HCT116 (cell line): Measurements from ENCODE around the gene ZBTB12. TPM values are rescaled to one million over a fixed set of nuclear protein-coding genes. Genes with fewer than 3 reads are reported as not detected.

Experiments used
- ATAC-seq: fragments of 200-7000 bp; cut with Tn5 transposase; 2 replicates; pipeline ENCODE4 v1.9.1; 2020; ENCODE audit warnings: mild to moderate bottlenecking, moderate library complexity
- BruUV-seq: library from RNA; stranded (reverse); fragments of 400-500 nt; replicated peaks from 2 replicates; lab custom pipeline; 2021; lab: Mats Ljungman, UMichigan
- CTCF ChIA-PET: fragments of 300-600 bp; sonication (Branson Sonifier 250); formaldehyde crosslinking; loops from one replicate; lab custom pipeline; 2021; ENCODE audit warnings: antibody characterized with exemption; lab: Charles Lee
- POLR2A ChIA-PET: fragments of 300-600, 350-600 bp; sonication (Branson Sonifier 250); formaldehyde crosslinking; loops from one replicate; lab custom pipeline; 2021; ENCODE audit warnings: antibody characterized with exemption; lab: Charles Lee
- RAD21 ChIA-PET, 2 experiments: fragments of 300-600 bp; sonication (Branson Sonifier 250); formaldehyde crosslinking; loops; one replicate each; lab custom pipeline; 2023; ENCODE audit warnings: low total read pairs in 2 of 2; ENCODE audit not compliant: uncharacterized antibody in 2 of 2, unreplicated experiment in 2 of 2, low non-redundant PET in 1 of 2; lab: Charles Lee
- DNase-seq: peaks from one replicate; pipeline ENCODE4 v3.0.0-alpha.2; 2010; ENCODE audit warnings: low read depth, low spot score
- H2AFZ ChIP-seq: fragments of 200-600 bp; shearing (Covaris generic), sonication (generic); 2 replicates; pipeline ENCODE4 v1.6.1; 2017; ENCODE audit warnings: low read depth, mixed run types, mixed read lengths, antibody characterized with exemption, low read length; ENCODE audit not compliant: poor library complexity, severe bottlenecking
- H3K27ac ChIP-seq: 2 replicates; pipeline ENCODE4 v1.5.1; 2012; ENCODE audit warnings: low read depth, low read length
- H3K27me3 ChIP-seq: fragments of 200-600 bp; sonication (generic); 2 replicates; pipeline ENCODE4 v1.6.1; 2016; ENCODE audit warnings: mixed run types, low read length, mixed read lengths; ENCODE audit not compliant: insufficient read depth
- H3K36me3 ChIP-seq, 2 experiments: fragments of 200-500 bp in 1 of 2; fragments of 200-600 bp in 1 of 2; sonication (Bioruptor generic) in 1 of 2; sonication (generic) in 1 of 2; 2 replicates each; pipeline versions ENCODE4 v1.5.1 to v1.6.1; 2014 to 2016; ENCODE audit warnings: low read length in 2 of 2, inconsistent platforms in 1 of 2, mixed read lengths in 1 of 2, mixed run types in 1 of 2; ENCODE audit not compliant: insufficient read depth in 2 of 2, control insufficient read depth in 1 of 2
- H3K4me1 ChIP-seq, 2 experiments: fragments of 200-600 bp in 1 of 2; sonication (generic) in 1 of 2; 2 replicates each; pipeline versions ENCODE4 v1.5.1 to v1.6.1; 2012 to 2017; ENCODE audit warnings: low read length in 2 of 2, inconsistent platforms in 1 of 2, mild to moderate bottlenecking in 1 of 2, mixed read lengths in 1 of 2, mixed run types in 1 of 2, moderate library complexity in 1 of 2; ENCODE audit not compliant: insufficient read depth in 2 of 2, control insufficient read depth in 1 of 2
- H3K4me2 ChIP-seq: fragments of 200-600 bp; sonication (generic); 2 replicates; pipeline ENCODE4 v1.6.1; 2017; ENCODE audit warnings: mixed run types, low read length, mixed read lengths
- H3K4me3 ChIP-seq, 2 experiments: fragments of 200-600 bp in 1 of 2; sonication (generic) in 1 of 2; replicated peaks in 1 of 2; 2 replicates each; pipeline ENCODE4 v1.5.1; 2011 to 2016; ENCODE audit warnings: low read length in 2 of 2, control low read depth in 1 of 2, low read depth in 1 of 2, mild to moderate bottlenecking in 1 of 2, mixed read lengths in 1 of 2, mixed run types in 1 of 2
- H3K79me2 ChIP-seq: fragments of 200-600 bp; sonication (generic); 2 replicates; pipeline ENCODE4 v1.6.1; 2017; ENCODE audit warnings: mild to moderate bottlenecking, mixed run types, low read length, moderate library complexity, mixed read lengths; ENCODE audit not compliant: insufficient read depth
- H3K9ac ChIP-seq: fragments of 200-600 bp; sonication (generic); 2 replicates; pipeline ENCODE4 v1.6.1; 2016; ENCODE audit warnings: low read length, mixed read lengths
- H3K9me2 ChIP-seq: fragments of 200-600 bp; sonication (generic), shearing (Covaris generic); 2 replicates; pipeline ENCODE4 v1.6.1; 2017; ENCODE audit warnings: mixed run types, mild to moderate bottlenecking, moderate library complexity; ENCODE audit not compliant: insufficient read depth
- H3K9me3 ChIP-seq, 2 experiments: fragments of 200-500 bp in 1 of 2; fragments of 200-600 bp in 1 of 2; sonication (Bioruptor generic) in 1 of 2; sonication (generic) in 1 of 2; 2 replicates each; pipeline ENCODE4 v1.6.1; 2014 to 2017; ENCODE audit warnings: low read length in 2 of 2, mixed read lengths in 2 of 2, inconsistent platforms in 1 of 2, low read depth in 1 of 2, mild to moderate bottlenecking in 1 of 2, mixed run types in 1 of 2, moderate library complexity in 1 of 2; ENCODE audit not compliant: control insufficient read depth in 1 of 2, insufficient read depth in 1 of 2
- H4K20me1 ChIP-seq: fragments of 200-600 bp; sonication (generic), shearing (Covaris generic); 2 replicates; pipeline ENCODE4 v1.6.1; 2017; ENCODE audit warnings: mixed run types, mild to moderate bottlenecking, moderate library complexity; ENCODE audit not compliant: insufficient read depth
- CEBPB ChIP-seq: IDR thresholded peaks from 2 replicates; pipeline ENCODE4 v1.6.1; 2012; ENCODE audit warnings: low read depth
- EZH2 ChIP-seq: fragments of 200-600 bp; sonication (generic); IDR thresholded peaks from 2 replicates; pipeline ENCODE4 v1.6.1; 2017; ENCODE audit warnings: antibody characterized with exemption, mixed run types
- EZH2phosphoT487 ChIP-seq: fragments of 200-600 bp; IDR thresholded peaks from 2 replicates; pipeline ENCODE4 v1.6.1; 2018; ENCODE audit warnings: antibody characterized with exemption, borderline replicate concordance
- MAX ChIP-seq: IDR thresholded peaks from 2 replicates; pipeline ENCODE4 v1.6.1; 2012
- POLR2AphosphoS5 ChIP-seq: IDR thresholded peaks from 2 replicates; pipeline ENCODE4 v1.6.1; 2011; ENCODE audit warnings: mild to moderate bottlenecking, low read depth, low read length, moderate library complexity
- RAD21 ChIP-seq: IDR thresholded peaks from 2 replicates; pipeline ENCODE4 v1.6.1; 2012; ENCODE audit warnings: low read depth, mild to moderate bottlenecking
- SIN3A ChIP-seq: IDR thresholded peaks from 2 replicates; pipeline ENCODE4 v1.6.1; 2012; ENCODE audit warnings: low read depth
- SP1 ChIP-seq: IDR thresholded peaks from 2 replicates; pipeline ENCODE4 v1.6.1; 2012; ENCODE audit warnings: low read depth
- SRF ChIP-seq: IDR thresholded peaks from 2 replicates; pipeline ENCODE4 v1.6.1; 2012; ENCODE audit warnings: low read depth
- ZNF274 ChIP-seq: fragments of 200-500 bp; sonication (Bioruptor generic); IDR thresholded peaks from 2 replicates; pipeline ENCODE4 v1.6.1; 2014; ENCODE audit warnings: mild to moderate bottlenecking, low read depth, low read length, inconsistent platforms
- intact Hi-C: fragments of 100-400 bp; cut with micrococcal nuclease; formaldehyde crosslinking; loops from 2 replicates; pipeline ENCODE4 v1.10.0; 2022
- total RNA-seq: library from RNA; stranded (reverse); gene quantifications from one replicate; pipeline ENCODE4 v1.2.1, GENCODE V29; 2021; ENCODE audit not compliant: unreplicated experiment
- TF ChIP-seq, protein P1 (sequence below), 3 experiments: fragments of 200-600 bp in 1 of 3; sonication (generic) in 1 of 3; IDR thresholded peaks in 2 of 3; conservative IDR thresholded peaks in 1 of 3; 2 replicates each; pipeline ENCODE4 v1.5.1; 2012 to 2017; ENCODE audit warnings: low read depth in 2 of 3, low read length in 2 of 3, antibody characterized with exemption in 1 of 3, borderline replicate concordance in 1 of 3, control low read depth in 1 of 3, mild to moderate bottlenecking in 1 of 3, mixed read lengths in 1 of 3, mixed run types in 1 of 3, moderate library complexity in 1 of 3; ENCODE audit not compliant: insufficient read depth in 1 of 3
- TF ChIP-seq, protein P2 (sequence below): IDR thresholded peaks from 2 replicates; pipeline ENCODE4 v1.6.1; 2012

Gene ZBTB12
- total RNA-seq, 1 experiment from 2014 or later: 10.3 TPM

GRCh38 chr6:31876357-31876756 is 25.5 kb downstream of the ZBTB12 start:
- no peak for ATAC-seq
- H3K4me2 ChIP-seq: no peak overlapping the region
- peaks cover 7 to 18% of the 10 kb centered on the region in 2 experiments for H3K36me3 ChIP-seq
- TF ChIP-seq EZH2 (no peak), SRF (no peak), SIN3A (no peak)
- TF ChIP-seq, all 23 proteins: peak for 0
- DNase-seq: no peak
- no peak overlapping the region for H3K4me3 ChIP-seq
- no TSS peak for BruUV-seq
- CTCF ChIA-PET: no interaction called here
- intact Hi-C loops: no loop called here
- H3K4me1 ChIP-seq: peaks cover under 1% of the 10 kb centered on the region in 2 experiments; a peak in 3 of 4 replicates
- POLR2A ChIA-PET: interaction anchor here (1.9 kb wide), 1 partner anchor 14 kb away, joined by 4 read pairs; the partner anchor contains the start of gene NEU1
- no peaks in the 10 kb centered on the region for H3K27me3 ChIP-seq
- no peak overlapping the region for H2AFZ ChIP-seq
- no peak overlapping the region for H3K9ac ChIP-seq
- no peaks in the 10 kb centered on the region for H3K9me2 ChIP-seq
- no peaks in the 10 kb centered on the region for H3K79me2 ChIP-seq
- RAD21 ChIA-PET: no interaction called here
- no peaks in the 10 kb centered on the region for H3K9me3 ChIP-seq
- H4K20me1 ChIP-seq: no peaks in the 10 kb centered on the region
- H3K27ac ChIP-seq: no peak overlapping the region

GRCh38 chr6:31875877-31876276 is 26.0 kb downstream of the ZBTB12 start:
- Histone ChIP-seq H3K4me2 (no peak overlapping the region), H3K27me3 (no peaks in the 10 kb centered on the region), H3K4me3 (no peak overlapping the region), H3K27ac (no peak overlapping the region), H4K20me1 (no peaks in the 10 kb centered on the region), H3K9ac (no peak overlapping the region), H2AFZ (no peak overlapping the region), H3K9me3 (no peaks in the 10 kb centered on the region), H3K4me1 (peaks cover 5 to 6% of the 10 kb centered on the region in 2 experiments; a peak in 3 of 4 replicates), H3K36me3 (peaks cover 2 to 13% of the 10 kb centered on the region in 2 experiments; a peak in 3 of 4 replicates), H3K79me2 (no peaks in the 10 kb centered on the region), H3K9me2 (no peaks in the 10 kb centered on the region)
- no TSS peak for BruUV-seq
- intact Hi-C loops: no loop called here
- RAD21 ChIA-PET: no interaction called here
- TF ChIP-seq MAX (no peak), POLR2AphosphoS5 (no peak), ZNF274 (no peak), RAD21 (no peak), CEBPB (no peak), SRF (no peak), EZH2phosphoT487 (no peak), SIN3A (no peak), SP1 (no peak)
- TF ChIP-seq, protein P1, sequence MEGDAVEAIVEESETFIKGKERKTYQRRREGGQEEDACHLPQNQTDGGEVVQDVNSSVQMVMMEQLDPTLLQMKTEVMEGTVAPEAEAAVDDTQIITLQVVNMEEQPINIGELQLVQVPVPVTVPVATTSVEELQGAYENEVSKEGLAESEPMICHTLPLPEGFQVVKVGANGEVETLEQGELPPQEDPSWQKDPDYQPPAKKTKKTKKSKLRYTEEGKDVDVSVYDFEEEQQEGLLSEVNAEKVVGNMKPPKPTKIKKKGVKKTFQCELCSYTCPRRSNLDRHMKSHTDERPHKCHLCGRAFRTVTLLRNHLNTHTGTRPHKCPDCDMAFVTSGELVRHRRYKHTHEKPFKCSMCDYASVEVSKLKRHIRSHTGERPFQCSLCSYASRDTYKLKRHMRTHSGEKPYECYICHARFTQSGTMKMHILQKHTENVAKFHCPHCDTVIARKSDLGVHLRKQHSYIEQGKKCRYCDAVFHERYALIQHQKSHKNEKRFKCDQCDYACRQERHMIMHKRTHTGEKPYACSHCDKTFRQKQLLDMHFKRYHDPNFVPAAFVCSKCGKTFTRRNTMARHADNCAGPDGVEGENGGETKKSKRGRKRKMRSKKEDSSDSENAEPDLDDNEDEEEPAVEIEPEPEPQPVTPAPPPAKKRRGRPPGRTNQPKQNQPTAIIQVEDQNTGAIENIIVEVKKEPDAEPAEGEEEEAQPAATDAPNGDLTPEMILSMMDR (IDR thresholded peaks at IDR 0.05 in 2 of 3, conservative IDR thresholded peaks at IDR 0.05 in 1 of 3; ENCODE audit: borderline replicate concordance in 1 of 3, insufficient read depth in 1 of 3, low read depth in 2 of 3, low read length in 2 of 3): no peak
- TF ChIP-seq, protein P2, sequence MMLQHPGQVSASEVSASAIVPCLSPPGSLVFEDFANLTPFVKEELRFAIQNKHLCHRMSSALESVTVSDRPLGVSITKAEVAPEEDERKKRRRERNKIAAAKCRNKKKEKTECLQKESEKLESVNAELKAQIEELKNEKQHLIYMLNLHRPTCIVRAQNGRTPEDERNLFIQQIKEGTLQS: no peak
- CTCF ChIA-PET: no interaction called here
- POLR2A ChIA-PET: interaction anchor here (1.9 kb wide), 1 partner anchor 13 kb away, joined by 4 read pairs; the partner anchor contains the start of gene NEU1
- DNase-seq (no peak), ATAC-seq (no peak)
